Measurements from ENCODE around the gene HERC4.

HERC4 gene

GRCh38 chr10:68103901-68104300, 28.8 kb upstream of the HERC4 start:
- FAIRE-seq (no peak), DNase-seq (ENCODE audit: insufficient read length, low spot score) (no peak)
- no peak for TF ChIP-seq CTCF (IDR thresholded peaks at IDR 0.05; ENCODE audit: insufficient read depth, missing control alignments)

DNA sequence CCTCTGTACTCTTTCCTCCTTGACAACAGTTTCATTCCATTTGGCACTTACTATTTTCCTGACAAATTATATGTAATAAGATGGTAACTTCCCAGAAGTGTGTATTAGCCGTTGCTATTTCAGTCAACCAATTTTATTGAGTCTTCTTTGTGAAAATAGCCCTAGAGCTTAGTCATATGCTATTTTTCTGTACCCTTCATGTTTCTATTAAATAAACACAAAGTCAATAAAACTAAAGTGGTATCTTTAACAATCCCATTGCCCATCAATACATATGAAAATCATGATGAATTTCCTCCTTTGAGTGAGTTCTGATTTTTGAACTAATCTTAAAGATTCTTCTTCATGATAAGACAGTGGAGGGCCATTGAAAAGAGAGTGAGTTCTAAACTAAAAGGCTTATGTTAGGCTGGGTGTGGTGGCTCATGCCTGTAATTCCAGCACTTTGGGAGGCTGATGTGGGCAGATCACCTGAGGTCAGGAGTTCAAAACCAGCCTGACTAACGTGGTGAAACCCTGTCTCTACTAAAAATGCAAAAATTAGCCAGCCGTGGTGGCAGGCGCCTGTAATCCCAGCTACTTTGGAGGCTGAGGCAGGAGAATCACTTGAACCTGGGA, 28.3 kb upstream of the HERC4 start:
- no peak for DNase-seq (ENCODE audit: insufficient read length, low spot score)
- no peak for FAIRE-seq
- TF ChIP-seq CTCF (IDR thresholded peaks at IDR 0.05; ENCODE audit: insufficient read depth, missing control alignments), result no peak

DNA sequence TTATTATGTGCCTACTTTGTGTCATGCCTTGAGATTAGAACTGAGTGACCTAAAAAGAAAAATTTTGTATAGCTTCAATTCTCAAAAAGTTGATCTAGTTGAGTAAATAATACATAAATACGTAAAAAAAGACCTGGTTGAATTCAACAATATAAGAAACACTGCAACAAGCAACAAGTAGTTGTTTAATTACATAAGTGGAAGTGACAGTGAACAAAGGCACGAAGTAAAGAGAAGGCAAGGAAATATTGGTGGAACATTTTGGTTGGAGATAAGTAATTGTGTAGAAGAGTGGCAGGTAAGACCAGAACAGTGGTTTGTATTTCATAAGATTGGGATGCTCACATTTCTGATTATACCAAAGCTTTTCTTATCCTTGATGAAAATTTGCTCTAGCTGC, 26.0 kb upstream of the HERC4 start:
- no peak for DNase-seq (ENCODE audit: insufficient read length, low spot score)
- no peak for FAIRE-seq
- no peak for TF ChIP-seq CTCF (IDR thresholded peaks at IDR 0.05; ENCODE audit: insufficient read depth, missing control alignments)

GRCh38 chr10:68099736-68100135, 24.7 kb upstream of the HERC4 start:
- no peak for TF ChIP-seq CTCF (IDR thresholded peaks at IDR 0.05; ENCODE audit: insufficient read depth, missing control alignments)
- no peak for FAIRE-seq
- DNase-seq (ENCODE audit: insufficient read length, low spot score), result no peak

GRCh38 chr10:68096913-68097516, 21.9 kb upstream of the HERC4 start:
- FAIRE-seq, result no peak
- no peak for TF ChIP-seq CTCF (IDR thresholded peaks at IDR 0.05; ENCODE audit: insufficient read depth, missing control alignments)
- DNase-seq (ENCODE audit: insufficient read length, low spot score), result no peak

GRCh38 chr10:68095153-68095552, 20.1 kb upstream of the HERC4 start:
- no peak for TF ChIP-seq CTCF (IDR thresholded peaks at IDR 0.05; ENCODE audit: insufficient read depth, missing control alignments)
- DNase-seq (ENCODE audit: insufficient read length, low spot score), result no peak
- no peak for FAIRE-seq

GRCh38 chr10:68092512-68092911, 17.4 kb upstream of the HERC4 start:
- TF ChIP-seq CTCF (IDR thresholded peaks at IDR 0.05; ENCODE audit: insufficient read depth, missing control alignments), result no peak
- no peak for FAIRE-seq
- DNase-seq (ENCODE audit: insufficient read length, low spot score), result no peak

All from D721Med (cell line).